HG03469 (cell line): Measurements from ENCODE around the gene EFHC1.

Experiments used
- ATAC-seq: cut with Tn5 transposase; IDR thresholded peaks from one replicate; pipeline ENCODE4 v1.9.1; 2021; ENCODE audit warnings: mild to moderate bottlenecking, moderate library complexity, moderate number of reproducible peaks; ENCODE audit not compliant: unreplicated experiment

EFHC1 gene

GRCh38 chr6:52500238-52501129 is 80.3 kb downstream of the EFHC1 start:
- ATAC-seq: no peak

- no peak for ATAC-seq
Measured at GRCh38 chr6:52502306-52503029, 82.3 kb downstream of the EFHC1 start.

GRCh38 chr6:52503323-52503747 is 83.2 kb downstream of the EFHC1 start:
- no peak for ATAC-seq

- no peak for ATAC-seq
Measured at GRCh38 chr6:52503851-52504781, 84.0 kb downstream of the EFHC1 start.

GRCh38 chr6:52504782-52505136 is 84.6 kb downstream of the EFHC1 start:
- ATAC-seq: no peak

GRCh38 chr6:52505726-52506409 is 85.7 kb downstream of the EFHC1 start:
- no peak for ATAC-seq

- no peak for ATAC-seq
Measured at GRCh38 chr6:52506476-52506875, 86.3 kb downstream of the EFHC1 start.

GRCh38 chr6:52507557-52508260 is 87.6 kb downstream of the EFHC1 start:
- no peak for ATAC-seq

GRCh38 chr6:52508261-52508739 is 88.2 kb downstream of the EFHC1 start:
- no peak for ATAC-seq

GRCh38 chr6:52509281-52510212 is 89.4 kb downstream of the EFHC1 start:
- no peak for ATAC-seq

GRCh38 chr6:52510213-52510562 is 90.0 kb downstream of the EFHC1 start:
- ATAC-seq: no peak

GRCh38 chr6:52511163-52511562 is 91.0 kb downstream of the EFHC1 start:
- no peak for ATAC-seq

GRCh38 chr6:52511572-52512151 is 91.5 kb downstream of the EFHC1 start:
- ATAC-seq: no peak

- ATAC-seq: no peak
Measured at GRCh38 chr6:52512199-52512598, 92.1 kb downstream of the EFHC1 start.

GRCh38 chr6:52513464-52513863 is 93.3 kb downstream of the EFHC1 start:
- ATAC-seq: no peak

GRCh38 chr6:52513896-52514295 is 93.8 kb downstream of the EFHC1 start:
- ATAC-seq: no peak

GRCh38 chr6:52514514-52514913 is 94.4 kb downstream of the EFHC1 start:
- no peak for ATAC-seq

GRCh38 chr6:52515219-52515960 is 95.2 kb downstream of the EFHC1 start:
- no peak for ATAC-seq
